Measurements from ENCODE around the gene PNMA6A.

GRCh38 chrX:153074935-153075334 lies 2.7 kb downstream of the PNMA6A start:
- TF ChIP-seq EP300 (IDR thresholded peaks at IDR 0.05) = no peak
- no peak for TF ChIP-seq CTCF (IDR thresholded peaks at IDR 0.05)
- no peak for TF ChIP-seq POLR2A (IDR thresholded peaks at IDR 0.05)
